Karpas-422 (cell line): ENCODE data around the gene LSG1. TPM values are rescaled to one million over a fixed set of nuclear protein-coding genes. Genes with fewer than 3 reads are reported as not detected.

Experiments used
- DNase-seq: peaks from one replicate; pipeline ENCODE4 v3.0.0-alpha.2; 2015
- H2AFZ ChIP-seq: fragments of 200-600 bp; sonication (generic); 2 replicates; pipeline ENCODE4 v1.6.1; 2014; ENCODE audit warnings: antibody characterized with exemption, low read length, mixed read lengths
- H3K27ac ChIP-seq: fragments of 200-600 bp; sonication (generic); 2 replicates; pipeline ENCODE4 v1.5.1; 2014; ENCODE audit warnings: mild to moderate bottlenecking, low read length, moderate library complexity
- H3K27me3 ChIP-seq: fragments of 200-600 bp; sonication (generic); 2 replicates; pipeline ENCODE4 v1.6.1; 2014; ENCODE audit warnings: low read length, mixed read lengths
- H3K36me3 ChIP-seq: fragments of 200-600 bp; sonication (generic); 2 replicates; pipeline ENCODE4 v1.6.1; 2014; ENCODE audit warnings: low read length, mixed read lengths; ENCODE audit not compliant: insufficient read depth
- H3K4me1 ChIP-seq: fragments of 200-600 bp; sonication (generic); 2 replicates; pipeline ENCODE4 v1.6.1; 2014; ENCODE audit warnings: mild to moderate bottlenecking, low read length, mixed read lengths
- H3K4me2 ChIP-seq: fragments of 200-600 bp; sonication (generic); 2 replicates; pipeline ENCODE4 v1.6.1; 2014; ENCODE audit warnings: low read length, low read depth, mild to moderate bottlenecking; ENCODE audit not compliant: poor library complexity, severe bottlenecking
- H3K4me3 ChIP-seq: fragments of 200-600 bp; sonication (generic); 2 replicates; pipeline ENCODE4 v1.5.1; 2014; ENCODE audit warnings: mild to moderate bottlenecking, antibody characterized with exemption, low read length, mixed read lengths
- H3K79me2 ChIP-seq: fragments of 200-600 bp; sonication (generic); 2 replicates; pipeline ENCODE4 v1.6.1; 2014; ENCODE audit warnings: mild to moderate bottlenecking, low read length, mixed read lengths
- H3K9ac ChIP-seq: fragments of 200-600 bp; sonication (generic); 2 replicates; pipeline ENCODE4 v1.6.0; 2014; ENCODE audit warnings: low read length
- H3K9me2 ChIP-seq: fragments of 200-600 bp; sonication (generic), shearing (Covaris generic); replicated peaks from 2 replicates; pipeline ENCODE4 v1.6.0; 2014; ENCODE audit warnings: mild to moderate bottlenecking, low read length, moderate library complexity; ENCODE audit not compliant: insufficient read depth
- H3K9me3 ChIP-seq: fragments of 300-700, 200-600 bp; sonication (generic); 2 replicates; pipeline ENCODE4 v1.6.1; 2014; ENCODE audit warnings: low read length, mixed read lengths
- H4K20me1 ChIP-seq: fragments of 200-600 bp; sonication (generic); 2 replicates; pipeline ENCODE4 v1.6.1; 2014; ENCODE audit warnings: mild to moderate bottlenecking, antibody characterized with exemption, low read length, low read depth; ENCODE audit not compliant: insufficient read depth
- total RNA-seq: library from RNA; depleted of rRNA; stranded (reverse); fragments of >200 nt; shearing (Covaris generic); gene quantifications from 2 replicates; pipeline ENCODE4 v1.2.3, GENCODE V29; 2014; ENCODE audit warnings: low replicate concordance

The LSG1 gene
- total RNA-seq, 1 experiment from 2014 or later: 52.2 TPM

GRCh38 chr3:194618858-194619608, 53.0 kb downstream of the LSG1 start:
- no peaks in the 10 kb centered on the region for H3K27me3 ChIP-seq
- no peaks in the 10 kb centered on the region for H3K9me2 ChIP-seq
- H3K4me1 ChIP-seq: no peaks in the 10 kb centered on the region
- no peak overlapping the region for H3K4me2 ChIP-seq
- no peak overlapping the region for H3K4me3 ChIP-seq
- DNase-seq: no peak
- H3K36me3 ChIP-seq: peaks cover 3% of the 10 kb centered on the region; the same call in 1 of the 2 replicates
- no peaks in the 10 kb centered on the region for H3K9me3 ChIP-seq
- H4K20me1 ChIP-seq: 0 out of 2 replicates have a peak, but pooled peaks cover 4% of the 10 kb centered on the region
- no peak overlapping the region for H3K27ac ChIP-seq
- no peak overlapping the region for H3K9ac ChIP-seq
- H3K79me2 ChIP-seq: no peaks in the 10 kb centered on the region
- no peak overlapping the region for H2AFZ ChIP-seq

GRCh38 chr3:194617827-194618226, 54.2 kb downstream of the LSG1 start:
- H3K9ac ChIP-seq: no peak overlapping the region
- no peaks in the 10 kb centered on the region for H3K9me2 ChIP-seq
- no peak overlapping the region for H3K27ac ChIP-seq
- H3K79me2 ChIP-seq: no peaks in the 10 kb centered on the region
- DNase-seq: peak; percentile 55
- no peaks in the 10 kb centered on the region for H3K27me3 ChIP-seq
- H2AFZ ChIP-seq: no peak overlapping the region
- no peaks in the 10 kb centered on the region for H3K4me1 ChIP-seq
- peaks cover 3% of the 10 kb centered on the region; the same call in 1 of the 2 replicates for H3K36me3 ChIP-seq
- no peaks in the 10 kb centered on the region for H3K9me3 ChIP-seq
- no peaks in the 10 kb centered on the region for H4K20me1 ChIP-seq
- no peak overlapping the region for H3K4me2 ChIP-seq
- H3K4me3 ChIP-seq: no peak overlapping the region

- Histone ChIP-seq H3K4me1 (no peaks in the 10 kb centered on the region), H3K9ac (no peak overlapping the region), H2AFZ (no peak overlapping the region), H3K36me3 (peaks cover 3% of the 10 kb centered on the region; the same call in 1 of the 2 replicates), H3K4me3 (no peak overlapping the region), H4K20me1 (no peaks in the 10 kb centered on the region), H3K27me3 (no peaks in the 10 kb centered on the region), H3K4me2 (no peak overlapping the region), H3K9me2 (no peaks in the 10 kb centered on the region), H3K9me3 (no peaks in the 10 kb centered on the region), H3K79me2 (no peaks in the 10 kb centered on the region), H3K27ac (no peak overlapping the region)
- no peak for DNase-seq
Measured at GRCh38 chr3:194617143-194617671, 54.8 kb downstream of the LSG1 start.

- H3K36me3 ChIP-seq: peaks cover 3% of the 10 kb centered on the region; the same call in 1 of the 2 replicates
- no peak overlapping the region for H3K4me2 ChIP-seq
- no peak overlapping the region for H2AFZ ChIP-seq
- no peak overlapping the region for H3K4me3 ChIP-seq
- no peak for DNase-seq
- no peaks in the 10 kb centered on the region for H3K4me1 ChIP-seq
- H3K79me2 ChIP-seq: no peaks in the 10 kb centered on the region
- no peaks in the 10 kb centered on the region for H3K27me3 ChIP-seq
- no peak overlapping the region for H3K27ac ChIP-seq
- no peaks in the 10 kb centered on the region for H4K20me1 ChIP-seq
- H3K9me3 ChIP-seq: no peaks in the 10 kb centered on the region
- no peak overlapping the region for H3K9ac ChIP-seq
- H3K9me2 ChIP-seq: no peaks in the 10 kb centered on the region
Measured at GRCh38 chr3:194615226-194615625, 56.8 kb downstream of the LSG1 start.

GRCh38 chr3:194612221-194612620, 59.8 kb downstream of the LSG1 start:
- H3K4me1 ChIP-seq: no peaks in the 10 kb centered on the region
- no peak overlapping the region for H3K9ac ChIP-seq
- no peaks in the 10 kb centered on the region for H4K20me1 ChIP-seq
- peaks cover 3% of the 10 kb centered on the region; the same call in 1 of the 2 replicates for H3K36me3 ChIP-seq
- no peaks in the 10 kb centered on the region for H3K79me2 ChIP-seq
- no peaks in the 10 kb centered on the region for H3K27me3 ChIP-seq
- no peak overlapping the region for H3K4me2 ChIP-seq
- DNase-seq: no peak
- no peak overlapping the region for H2AFZ ChIP-seq
- no peaks in the 10 kb centered on the region for H3K9me3 ChIP-seq
- H3K27ac ChIP-seq: no peak overlapping the region
- no peaks in the 10 kb centered on the region for H3K9me2 ChIP-seq
- H3K4me3 ChIP-seq: no peak overlapping the region

GRCh38 chr3:194610689-194611088, 61.3 kb downstream of the LSG1 start:
- no peak overlapping the region for H3K4me2 ChIP-seq
- peaks cover 3% of the 10 kb centered on the region; the same call in 1 of the 2 replicates for H3K36me3 ChIP-seq
- H3K9me2 ChIP-seq: no peaks in the 10 kb centered on the region
- no peaks in the 10 kb centered on the region for H3K27me3 ChIP-seq
- no peaks in the 10 kb centered on the region for H3K9me3 ChIP-seq
- H3K9ac ChIP-seq: no peak overlapping the region
- H3K4me1 ChIP-seq: no peaks in the 10 kb centered on the region
- no peak for DNase-seq
- no peaks in the 10 kb centered on the region for H4K20me1 ChIP-seq
- no peak overlapping the region for H3K4me3 ChIP-seq
- H2AFZ ChIP-seq: no peak overlapping the region
- H3K79me2 ChIP-seq: no peaks in the 10 kb centered on the region
- no peak overlapping the region for H3K27ac ChIP-seq

- Histone ChIP-seq H4K20me1 (no peaks in the 10 kb centered on the region), H3K9me2 (no peaks in the 10 kb centered on the region), H3K4me2 (no peak overlapping the region), H3K79me2 (no peaks in the 10 kb centered on the region), H3K36me3 (peaks cover under 1% of the 10 kb centered on the region; the same call in 1 of the 2 replicates), H3K4me1 (no peaks in the 10 kb centered on the region), H2AFZ (no peak overlapping the region), H3K9me3 (no peaks in the 10 kb centered on the region), H3K4me3 (no peak overlapping the region), H3K27ac (no peak overlapping the region), H3K9ac (no peak overlapping the region), H3K27me3 (no peaks in the 10 kb centered on the region)
- DNase-seq: no peak
Measured at GRCh38 chr3:194609601-194610000, 62.4 kb downstream of the LSG1 start.

GRCh38 chr3:194608981-194609380, 63.0 kb downstream of the LSG1 start:
- H3K4me3 ChIP-seq: no peak overlapping the region
- no peaks in the 10 kb centered on the region for H3K9me2 ChIP-seq
- no peak overlapping the region for H3K9ac ChIP-seq
- H3K4me2 ChIP-seq: no peak overlapping the region
- no peak overlapping the region for H3K27ac ChIP-seq
- H3K4me1 ChIP-seq: no peaks in the 10 kb centered on the region
- no peak overlapping the region for H2AFZ ChIP-seq
- H3K27me3 ChIP-seq: no peaks in the 10 kb centered on the region
- DNase-seq: no peak
- no peaks in the 10 kb centered on the region for H4K20me1 ChIP-seq
- no peaks in the 10 kb centered on the region for H3K9me3 ChIP-seq
- no peaks in the 10 kb centered on the region for H3K79me2 ChIP-seq
- H3K36me3 ChIP-seq: peaks cover 3% of the 10 kb centered on the region; the same call in 1 of the 2 replicates
